ENCODE measurements around the gene FGD4.

The FGD4 gene

DNA sequence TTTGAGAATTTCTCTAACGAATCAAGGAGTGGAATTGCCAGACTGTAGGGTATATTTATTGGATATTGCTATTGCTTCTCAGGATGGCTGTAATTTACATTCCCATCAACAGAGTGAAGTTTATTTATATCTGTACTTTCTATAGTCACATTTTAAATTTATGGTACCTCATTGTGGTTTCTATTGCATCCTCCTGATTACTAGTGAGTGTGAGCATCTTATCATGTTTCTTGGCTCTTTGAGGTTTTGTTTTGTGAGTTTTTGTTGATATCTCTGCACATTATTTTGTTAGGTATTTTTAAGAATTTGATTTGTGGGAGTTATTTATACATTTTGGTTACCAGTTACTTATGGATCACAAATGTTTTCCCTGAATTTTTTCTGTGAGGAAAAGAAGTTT lies 293.7 kb downstream of the FGD4 start:
- DNase-seq: no peak
